ENCODE data around the gene GSE1.

- TF ChIP-seq ZNF529 (tag by site-specific recombination; IDR thresholded peaks at IDR 0.05; ENCODE audit: insufficient replicate concordance) (no peak), BCL11B (tag by site-specific recombination; IDR thresholded peaks at IDR 0.05; ENCODE audit: low read depth) (no peak), HOXA7 (CRISPR knock-in tag; IDR thresholded peaks at IDR 0.05; ENCODE audit: borderline replicate concordance) (no peak), ZNF776 (tag by site-specific recombination; IDR thresholded peaks at IDR 0.05; ENCODE audit: borderline replicate concordance) (no peak), ZNF837 (tag by site-specific recombination; IDR thresholded peaks at IDR 0.05) (no peak), CTCF (tag by site-specific recombination; IDR thresholded peaks at IDR 0.05) (no peak)
Observed at GRCh38 chr16:85638695-85639409, 25.7 kb downstream of the GSE1 start.
